Limb (tissue), 2 donors: ENCODE measurements around the gene RANGRF.

ENCODE experiments used
- DNase-seq, 2 donors: peaks; one replicate each; pipeline ENCODE4 v3.0.0-alpha.2; 2016; ENCODE audit errors: extremely low spot score in 2 of 2

The RANGRF gene

DNA sequence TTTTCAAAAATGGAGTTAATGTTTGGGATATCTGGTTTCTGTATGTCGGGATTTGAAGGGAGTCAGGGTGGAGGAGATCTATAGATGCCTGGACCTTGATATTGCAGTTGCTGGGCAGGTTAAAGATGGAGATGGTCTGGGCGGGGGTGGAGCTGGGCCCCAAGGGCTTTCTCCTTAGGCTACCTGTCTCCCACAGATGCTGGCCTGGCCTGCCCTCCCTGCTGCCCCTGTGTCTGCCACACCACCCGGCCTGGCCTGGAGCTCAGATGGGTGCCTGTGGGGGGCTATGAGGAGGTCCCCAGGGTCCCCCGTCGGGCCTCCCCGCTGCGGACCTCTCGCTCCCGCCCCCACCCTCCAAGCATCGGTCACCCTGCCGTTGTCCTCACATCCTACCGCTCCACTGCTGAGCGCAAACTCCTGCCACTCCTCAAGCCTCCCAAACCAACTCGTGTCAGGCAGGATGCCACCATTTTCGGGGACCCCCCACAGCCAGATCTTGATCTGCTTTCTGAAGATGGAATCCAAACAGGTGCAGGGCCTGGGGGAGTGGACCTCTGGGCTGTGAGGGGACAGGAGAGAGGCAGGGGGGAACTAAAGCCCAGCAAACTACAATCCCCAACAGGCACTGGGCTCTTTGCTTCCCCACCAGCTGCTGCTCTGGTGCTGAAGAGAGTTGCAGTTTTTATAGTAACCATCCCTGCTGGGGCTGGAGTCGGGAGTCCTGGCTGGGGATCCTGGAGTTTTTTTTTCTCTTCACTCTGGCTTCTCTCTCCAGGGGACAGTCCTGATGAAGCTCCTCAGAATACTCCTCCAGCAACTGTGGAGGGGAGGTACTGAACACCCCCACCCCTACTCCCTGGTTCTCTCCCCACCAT lies 24.5 kb downstream of the RANGRF start:
- no peak for DNase-seq

DNA sequence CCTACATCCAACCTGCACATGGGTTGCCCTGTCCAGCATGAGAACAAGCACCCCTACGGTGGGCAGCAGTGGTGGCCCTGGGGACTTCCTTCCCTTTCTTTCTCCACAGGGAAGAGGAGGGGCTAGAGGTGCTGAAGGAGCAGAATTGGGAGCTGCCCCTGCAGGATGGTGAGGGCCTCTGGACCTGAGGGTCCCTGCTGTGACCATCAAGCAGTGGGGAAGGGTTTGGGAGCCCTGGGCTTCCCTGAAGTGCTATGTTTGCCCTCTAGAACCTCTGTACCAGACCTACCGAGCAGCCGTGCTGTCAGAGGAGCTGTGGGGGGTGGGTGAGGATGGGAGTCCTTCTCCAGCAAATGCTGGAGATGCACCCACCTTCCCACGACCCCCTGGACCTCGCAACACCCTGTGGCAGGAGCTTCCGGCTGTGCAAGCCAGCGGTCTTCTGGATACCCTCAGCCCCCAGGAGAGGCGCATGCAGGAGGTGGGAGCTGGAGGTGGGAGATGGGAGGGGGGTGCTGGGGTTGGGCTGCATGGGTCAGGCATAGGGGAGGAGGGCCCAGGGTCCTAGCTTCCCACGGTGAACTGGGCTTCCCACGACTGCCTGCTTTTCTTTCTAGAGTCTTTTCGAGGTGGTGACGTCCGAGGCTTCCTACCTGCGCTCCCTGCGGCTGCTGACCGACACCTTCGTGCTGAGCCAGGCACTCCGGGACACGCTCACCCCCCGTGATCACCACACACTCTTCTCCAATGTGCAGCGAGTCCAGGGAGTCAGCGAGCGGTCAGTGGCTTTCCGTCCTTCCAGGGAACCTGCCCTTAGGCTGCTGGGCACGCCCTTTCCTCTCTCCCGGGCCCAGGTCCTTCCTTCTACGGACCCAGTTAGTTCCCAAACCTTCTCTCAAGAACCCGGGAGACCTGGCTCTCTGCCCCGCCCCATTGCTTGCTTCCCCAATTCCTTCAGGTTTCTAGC lies 26.6 kb downstream of the RANGRF start:
- no peak for DNase-seq

DNA sequence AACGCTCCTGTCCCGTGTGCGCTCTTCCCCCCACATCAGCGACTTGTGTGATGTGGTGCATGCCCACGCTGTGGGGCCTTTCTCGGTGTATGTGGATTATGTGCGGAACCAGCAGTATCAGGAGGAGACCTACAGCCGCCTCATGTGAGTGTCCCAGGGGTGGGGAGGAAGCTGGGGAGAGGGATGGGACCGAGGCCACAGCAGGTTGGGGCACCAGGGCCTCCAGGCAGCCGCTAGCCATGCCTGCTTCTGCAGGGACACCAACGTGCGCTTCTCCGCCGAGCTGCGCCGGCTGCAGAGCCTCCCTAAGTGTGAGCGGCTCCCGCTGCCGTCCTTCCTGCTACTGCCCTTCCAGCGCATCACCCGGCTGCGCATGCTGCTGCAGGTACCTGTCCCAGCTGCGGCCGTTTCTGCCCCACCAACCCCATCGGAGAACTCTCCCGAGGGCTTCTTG lies 27.3 kb downstream of the RANGRF start:
- no peak for DNase-seq

DNA sequence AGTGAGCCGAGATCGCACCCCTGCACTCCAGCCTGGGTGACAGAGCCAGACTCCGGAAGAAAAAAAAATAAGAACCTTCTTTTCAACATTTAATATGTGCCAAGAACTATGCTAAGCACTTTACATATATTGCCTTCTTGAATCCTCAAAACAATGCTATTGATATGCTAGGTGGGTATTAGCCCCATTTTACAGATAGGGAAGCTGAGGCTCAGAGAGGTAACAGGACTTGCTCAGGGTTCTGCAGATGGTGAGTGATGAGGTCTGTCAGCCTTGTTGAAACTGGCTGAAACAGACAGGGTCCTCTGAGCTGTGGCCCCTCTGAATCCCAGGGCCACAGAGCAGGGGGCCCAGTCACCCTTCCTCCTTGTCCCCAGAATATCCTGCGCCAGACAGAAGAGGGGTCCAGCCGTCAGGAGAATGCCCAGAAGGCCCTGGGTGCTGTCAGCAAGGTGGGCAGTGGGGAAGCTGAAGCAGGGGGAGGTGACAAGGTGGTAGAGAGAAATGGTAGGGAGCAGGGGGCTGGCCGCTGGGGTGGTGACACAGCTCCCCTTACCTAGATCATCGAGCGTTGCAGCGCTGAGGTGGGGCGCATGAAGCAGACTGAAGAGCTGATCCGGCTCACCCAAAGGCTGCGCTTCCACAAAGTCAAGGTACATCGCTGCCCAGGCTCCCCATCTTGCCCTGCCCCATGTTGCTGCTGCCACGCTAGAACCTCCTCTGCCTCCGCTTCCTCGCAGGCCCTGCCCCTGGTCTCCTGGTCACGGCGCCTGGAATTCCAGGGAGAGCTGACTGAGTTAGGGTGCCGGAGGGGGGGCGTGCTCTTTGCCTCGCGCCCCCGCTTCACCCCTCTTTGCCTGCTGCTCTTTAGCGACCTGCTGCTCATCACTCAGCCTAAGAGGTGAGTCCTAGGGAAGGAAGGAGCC lies 29.8 kb downstream of the RANGRF start:
- no peak for DNase-seq

DNA sequence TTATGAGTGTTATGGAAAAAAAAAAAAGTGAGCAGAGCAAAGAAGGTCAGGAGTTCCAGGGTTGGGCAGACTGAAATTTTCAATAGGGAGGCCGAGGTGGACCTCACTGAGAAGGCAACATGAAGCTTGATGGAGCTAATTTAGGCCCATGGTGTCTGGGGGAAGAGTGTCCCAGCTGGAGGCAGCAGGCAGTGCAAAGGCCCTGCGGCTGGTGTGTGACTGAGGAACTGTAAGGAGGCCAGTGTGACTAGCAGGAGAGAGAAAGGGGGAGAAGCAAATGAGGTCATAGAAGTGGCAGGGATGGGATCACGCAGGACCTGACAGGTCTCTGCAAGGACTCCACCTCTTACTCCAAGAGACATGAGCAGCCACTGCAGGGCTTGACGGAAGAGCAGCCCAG lies 31.8 kb downstream of the RANGRF start:
- DNase-seq = no peak

DNA sequence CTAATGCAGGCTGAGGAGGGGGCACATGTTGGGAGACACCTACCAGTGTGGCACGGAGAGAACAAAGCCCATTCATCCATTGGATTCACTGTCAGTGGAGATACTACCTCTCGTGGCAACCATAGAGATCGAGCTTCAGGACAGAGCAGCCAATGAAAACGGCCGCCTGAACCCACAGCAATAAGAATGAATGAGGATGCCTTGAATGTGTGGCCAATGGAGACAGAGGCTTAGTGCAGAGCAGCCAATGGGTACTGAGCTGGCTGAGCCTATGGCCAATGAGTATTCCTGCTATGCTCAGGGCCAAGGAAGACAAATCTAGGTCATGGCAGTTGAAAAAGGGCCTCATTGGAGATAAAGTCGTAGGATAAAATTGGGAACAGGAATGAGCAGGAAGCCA lies 32.5 kb downstream of the RANGRF start:
- no peak for DNase-seq

DNA sequence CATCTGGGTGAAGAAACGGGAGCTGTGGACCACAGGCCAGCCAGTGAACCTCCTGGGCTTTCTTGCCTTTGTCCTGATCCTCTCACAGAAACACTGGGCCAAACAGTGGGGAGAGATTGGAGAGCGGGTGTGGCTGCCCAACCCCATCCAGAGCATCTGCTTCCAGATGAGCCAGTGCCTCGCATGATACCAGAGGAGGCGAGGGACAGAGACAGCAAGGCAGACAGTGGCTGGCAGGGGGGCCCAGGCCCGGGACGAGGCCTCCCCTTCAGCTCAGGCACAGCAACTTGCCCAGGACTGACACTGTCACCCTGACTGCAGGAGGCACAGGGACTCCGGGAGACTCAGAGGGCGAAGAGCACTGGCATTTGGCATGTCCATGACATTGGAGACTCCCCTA lies 33.6 kb downstream of the RANGRF start:
- no peak for DNase-seq

DNA sequence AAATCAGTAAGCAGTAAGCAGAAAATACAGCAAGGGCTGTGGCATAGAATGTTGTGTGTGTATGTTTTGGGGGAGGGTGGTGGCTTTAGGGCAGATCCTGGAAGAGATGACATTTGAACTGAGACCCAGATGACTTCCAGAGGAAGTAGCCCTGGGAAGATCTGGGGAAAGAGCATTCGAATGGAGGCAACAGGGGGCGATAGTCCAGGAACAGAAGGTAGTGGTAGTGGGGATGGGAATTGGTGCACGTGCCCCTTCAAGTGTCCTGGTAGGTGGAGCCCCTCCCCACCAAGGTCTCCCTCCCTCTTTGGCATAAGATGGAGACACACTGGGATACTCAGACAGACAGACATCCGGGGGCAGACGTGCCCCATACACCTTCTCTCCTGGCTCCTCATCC lies 35.7 kb downstream of the RANGRF start:
- no peak for DNase-seq

DNA sequence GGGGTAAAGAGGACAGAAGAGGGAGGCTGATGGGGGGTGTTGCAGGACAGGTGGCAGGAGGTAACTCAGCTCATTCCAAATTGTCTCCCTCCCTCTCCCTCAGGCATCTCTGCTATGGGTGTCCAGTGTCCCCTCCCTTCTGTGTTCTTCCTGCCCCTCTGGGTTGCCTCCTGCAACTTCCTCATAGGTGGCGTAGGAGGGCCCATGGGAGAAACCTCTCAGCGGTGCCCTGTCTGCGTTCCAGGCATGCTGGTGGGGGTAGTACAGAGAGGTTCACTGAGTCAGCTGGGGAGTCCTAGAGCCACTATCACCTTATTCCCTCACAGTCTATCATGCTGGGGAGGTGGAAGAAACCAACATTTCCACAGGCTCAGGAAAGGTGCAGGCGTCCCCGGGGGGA lies 36.5 kb downstream of the RANGRF start:
- DNase-seq = no peak

DNA sequence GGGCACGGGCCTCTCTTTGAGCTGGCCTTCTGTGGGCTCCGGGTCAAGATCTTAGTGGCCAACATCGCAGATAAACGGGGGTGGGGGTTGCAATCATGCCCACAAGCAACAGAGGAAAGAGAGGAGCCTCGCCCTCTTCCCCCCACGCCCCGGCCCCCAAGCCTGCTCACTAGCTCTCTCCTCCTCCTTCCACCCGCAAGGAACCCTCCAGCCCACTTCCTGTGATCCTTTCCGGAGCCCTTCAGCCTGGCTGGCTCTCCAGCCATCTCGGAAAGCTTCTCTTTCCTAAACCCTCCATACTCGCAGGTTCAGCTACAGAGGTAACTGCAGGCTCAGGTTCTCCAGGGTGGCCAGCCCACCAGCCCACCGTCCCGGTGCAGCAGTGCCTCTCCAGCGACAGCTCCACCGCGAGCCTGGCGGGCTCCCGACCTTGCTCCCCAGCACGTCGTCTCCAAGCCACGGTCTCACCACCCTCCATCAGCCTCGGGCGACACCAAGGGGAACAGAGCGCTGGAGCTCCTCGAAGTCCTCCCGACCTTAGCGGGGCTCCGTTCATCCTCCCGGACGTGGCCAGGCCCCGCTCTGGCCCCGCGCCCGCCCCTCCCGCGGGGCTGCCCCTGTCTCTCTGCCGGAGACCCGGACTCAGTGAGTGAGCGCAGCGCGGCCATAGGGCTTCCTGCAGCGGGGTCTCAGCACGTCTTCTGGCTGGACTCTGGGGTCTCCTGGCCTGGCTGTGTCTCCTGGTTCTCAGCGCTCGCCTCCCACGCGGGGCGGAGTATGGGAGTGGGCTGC lies 38.2 kb downstream of the RANGRF start:
- peak; percentile 34 to 76 for DNase-seq

DNA sequence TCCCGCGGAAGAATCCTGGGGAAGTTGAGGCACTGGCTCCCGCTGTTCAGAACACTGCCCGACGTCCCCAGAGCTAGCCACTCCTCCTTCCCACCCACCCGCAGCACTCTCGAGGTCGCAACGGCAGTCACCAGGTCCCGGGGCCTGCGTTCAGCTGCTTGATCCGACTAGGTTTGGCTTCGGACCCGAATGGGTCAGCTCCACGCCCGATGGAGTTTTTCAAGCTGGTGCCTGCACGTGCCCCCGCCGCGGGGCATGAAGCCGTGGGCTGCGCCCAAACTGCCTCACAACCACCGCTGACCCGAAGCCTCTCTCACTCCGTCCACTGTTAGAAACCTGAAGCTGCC lies 38.8 kb downstream of the RANGRF start:
- DNase-seq = no peak

DNA sequence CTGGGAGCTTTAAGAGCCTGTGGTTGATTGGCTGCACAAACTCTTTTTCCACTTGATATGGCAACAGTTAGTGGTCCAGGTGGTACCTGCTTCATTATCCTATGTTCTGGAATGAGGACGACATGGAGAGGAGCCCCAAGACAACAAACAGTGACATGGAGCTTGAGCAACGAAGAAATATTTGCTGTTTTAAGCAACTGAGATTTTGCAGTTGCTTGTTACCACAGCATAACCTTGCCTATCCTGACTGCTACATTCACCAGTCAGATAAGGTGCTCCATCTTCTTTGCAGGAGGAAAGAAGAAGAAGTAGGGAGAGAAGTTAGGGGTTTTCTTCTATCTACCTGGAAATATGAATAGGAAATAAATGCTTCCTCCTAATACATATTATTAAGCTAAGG lies 43.7 kb downstream of the RANGRF start:
- no peak for DNase-seq

DNA sequence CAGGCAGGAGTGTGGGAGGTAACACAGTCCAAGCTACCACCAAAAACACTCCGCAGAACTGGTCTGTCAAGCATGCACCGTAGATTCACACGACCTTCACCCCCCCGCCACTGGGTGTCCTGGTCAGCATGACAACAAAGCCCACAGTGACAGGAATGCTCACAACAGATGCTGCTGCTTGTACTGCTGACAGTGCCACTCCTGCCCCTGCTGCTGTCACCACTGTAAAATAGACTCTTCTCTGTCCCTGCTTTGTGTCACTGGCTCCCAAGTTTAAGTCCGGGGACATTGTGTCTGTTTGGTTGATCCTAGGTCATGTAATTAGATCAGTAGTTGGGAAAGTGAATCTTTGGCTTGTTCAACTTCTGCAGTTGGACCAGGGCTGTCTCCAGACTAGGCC lies 44.2 kb downstream of the RANGRF start:
- peak in 1 of 2 donors; percentile 40 for DNase-seq

DNA sequence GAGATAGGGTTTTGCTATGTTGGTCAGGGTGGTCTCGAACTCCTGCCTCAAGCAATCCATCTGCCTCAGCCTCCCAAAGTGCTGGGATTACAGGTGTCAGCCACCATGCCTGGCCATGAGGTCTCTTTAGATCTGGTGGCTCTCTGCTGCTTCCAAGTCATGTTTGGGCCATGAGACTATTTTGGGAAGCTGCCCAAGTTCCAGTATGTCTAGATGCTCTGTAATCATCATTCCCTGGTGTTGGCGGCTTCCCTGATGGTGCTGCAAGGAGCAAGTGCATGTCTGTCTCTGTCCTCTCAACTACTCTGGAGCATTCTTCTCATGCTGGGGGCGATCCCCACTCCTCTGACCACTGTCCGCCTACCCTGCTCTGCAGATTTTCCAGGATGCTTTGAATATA lies 44.8 kb downstream of the RANGRF start:
- DNase-seq = no peak

DNA sequence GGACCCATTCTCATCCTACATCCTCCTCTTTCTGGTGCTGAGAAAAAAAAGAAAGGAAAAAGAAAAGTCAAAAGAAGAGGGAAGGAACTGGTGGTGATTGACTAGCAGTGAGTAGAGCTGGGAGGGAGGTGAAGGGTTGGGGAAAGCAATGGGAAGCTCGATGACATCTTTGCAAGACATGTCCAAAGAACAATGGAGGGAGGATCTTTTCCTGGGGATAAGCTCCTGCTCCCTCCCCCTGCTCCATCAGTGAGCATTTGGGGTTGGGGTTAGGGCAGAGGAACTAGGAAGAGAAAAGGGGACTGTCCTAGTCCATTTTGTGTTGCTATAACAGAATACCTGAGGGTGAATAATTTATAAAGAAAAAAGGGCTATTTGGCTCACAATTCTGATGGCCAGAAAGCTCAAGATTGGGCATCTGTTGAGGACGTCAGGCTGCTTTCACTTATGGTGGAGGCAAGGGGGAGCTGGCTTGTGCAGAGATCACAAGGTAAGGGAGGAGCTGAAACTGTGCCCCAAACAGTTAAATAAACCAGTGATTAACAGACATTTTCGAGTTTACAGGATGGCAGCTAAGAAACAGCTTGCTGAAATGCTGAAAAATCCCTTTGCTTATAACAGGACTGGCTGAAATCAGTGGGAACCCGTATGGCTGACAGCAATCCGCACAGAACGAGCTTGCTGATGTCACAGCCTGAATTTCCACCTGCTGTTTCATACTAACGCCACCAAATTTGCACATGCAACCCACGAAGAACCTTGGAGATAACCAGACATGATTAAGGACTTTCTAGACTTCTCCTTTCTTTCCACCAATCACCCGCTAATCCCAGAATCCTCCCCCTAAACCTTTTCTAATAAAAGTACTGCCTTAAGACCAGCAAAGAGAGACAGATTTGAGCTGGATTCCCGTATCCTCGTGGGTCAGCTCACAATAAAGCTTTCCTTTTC lies 49.6 kb downstream of the RANGRF start:
- no peak for DNase-seq

DNA sequence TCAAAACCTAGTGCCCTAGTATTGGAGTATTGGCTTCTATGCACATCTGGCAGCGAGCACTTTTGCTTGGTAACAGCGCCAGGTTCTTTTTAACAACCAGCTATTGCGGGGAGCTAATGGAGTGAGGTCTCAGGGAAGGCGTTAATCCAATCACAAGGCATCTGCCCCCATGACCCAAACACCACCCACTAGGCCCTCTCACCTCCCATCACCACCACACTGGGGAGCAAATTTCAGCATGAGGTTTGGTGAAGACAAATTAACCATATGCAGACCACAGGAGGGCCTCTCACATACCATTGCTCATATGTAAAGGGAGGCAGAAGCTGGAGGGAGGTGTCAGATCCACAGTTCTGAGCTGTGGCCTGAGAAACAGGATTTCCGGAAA lies 50.3 kb downstream of the RANGRF start:
- DNase-seq = no peak

DNA sequence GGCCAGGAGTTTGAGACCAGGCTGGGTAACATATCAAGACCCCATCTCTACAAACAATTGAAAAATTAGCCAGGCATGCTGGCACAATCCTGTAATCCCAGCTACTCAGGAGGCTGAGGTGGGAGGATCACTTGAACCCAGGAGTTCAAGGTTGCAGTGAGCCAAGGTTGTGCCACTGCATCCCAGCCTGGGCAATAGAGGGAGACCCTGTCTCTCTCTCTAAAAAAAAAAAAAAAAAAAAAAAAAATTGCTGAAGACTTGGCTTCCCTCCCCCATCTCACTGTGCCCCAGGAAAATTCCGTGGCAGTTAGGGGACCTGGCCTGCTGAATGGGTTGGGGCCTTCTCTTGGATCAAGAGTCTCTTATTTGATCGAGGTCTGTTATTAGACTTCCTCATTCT lies 51.1 kb downstream of the RANGRF start, which contains the start of gene ODF4:
ODF4 (plus strand) TSS at position 301 of the 400 bp plus-strand sequence. CDS start 212 bp downstream, outside the sequence.
- DNase-seq = no peak
